MM.1S (cell line): ENCODE data around the gene ARID1A.
"Not testable (repeated sequence)": the region's sequence is repeated elsewhere in the genome, so short reads cannot be mapped to it uniquely, and the experiment has no call there.

Source experiments
- DNase-seq: peaks from one replicate; pipeline ENCODE4 v3.0.0-alpha.2; 2015
- H2AFZ ChIP-seq: fragments of 300-600 bp; sonication (generic); 2 replicates; pipeline ENCODE4 v1.6.0; 2016; ENCODE audit warnings: antibody characterized with exemption, low read length
- H3F3A ChIP-seq: fragments of 300-600 bp; sonication (generic); 2 replicates; pipeline ENCODE4 v1.6.1; 2016; ENCODE audit warnings: mild to moderate bottlenecking, antibody characterized with exemption, low read length, moderate library complexity, mixed read lengths; ENCODE audit not compliant: insufficient read depth
- H3K27ac ChIP-seq: fragments of 300-600 bp; sonication (generic); 2 replicates; pipeline ENCODE4 v1.5.1; 2016; ENCODE audit warnings: mild to moderate bottlenecking, low read length
- H3K27me3 ChIP-seq: fragments of 300-600 bp; sonication (generic); replicated peaks from 2 replicates; pipeline ENCODE4 v1.6.0; 2016; ENCODE audit warnings: low read length; ENCODE audit not compliant: insufficient read depth
- H3K36me3 ChIP-seq: fragments of 300-600 bp; sonication (generic); replicated peaks from 2 replicates; pipeline ENCODE4 v1.6.1; 2016; ENCODE audit warnings: mild to moderate bottlenecking, low read length, mixed read lengths; ENCODE audit not compliant: insufficient read depth
- H3K4me1 ChIP-seq: fragments of 300-600 bp; sonication (generic); 2 replicates; pipeline ENCODE4 v1.6.1; 2016; ENCODE audit warnings: low read length, mixed read lengths
- H3K4me2 ChIP-seq: fragments of 300-600 bp; sonication (generic); 2 replicates; pipeline ENCODE4 v1.6.0; 2016; ENCODE audit warnings: low read depth, low read length
- H3K4me3 ChIP-seq: fragments of 300-600 bp; sonication (generic); 2 replicates; pipeline ENCODE4 v1.5.1; 2016; ENCODE audit warnings: low read length, mixed read lengths
- H3K79me2 ChIP-seq: fragments of 300-600 bp; sonication (generic); 2 replicates; pipeline ENCODE4 v1.6.1; 2016; ENCODE audit warnings: mixed run types, low read length, mixed read lengths
- H3K9ac ChIP-seq: fragments of 300-600 bp; sonication (generic); 2 replicates; pipeline ENCODE4 v1.6.1; 2016; ENCODE audit warnings: low read length, mixed read lengths
- H3K9me2 ChIP-seq: fragments of 300-600 bp; sonication (generic); replicated peaks from 2 replicates; pipeline ENCODE4 v1.6.1; 2016; ENCODE audit warnings: mild to moderate bottlenecking, low read length, mixed read lengths; ENCODE audit not compliant: insufficient read depth
- H3K9me3 ChIP-seq: fragments of 300-600 bp; sonication (generic); replicated peaks from 2 replicates; pipeline ENCODE4 v1.6.1; 2016; ENCODE audit warnings: mild to moderate bottlenecking, low read length, mixed read lengths; ENCODE audit not compliant: insufficient read depth
- H4K20me1 ChIP-seq: fragments of 300-600 bp; sonication (generic); 2 replicates; pipeline ENCODE4 v1.6.1; 2016; ENCODE audit warnings: mild to moderate bottlenecking, low read length, moderate library complexity, mixed read lengths; ENCODE audit not compliant: insufficient read depth
- CTCF ChIP-seq: fragments of 300-600 bp; sonication (generic); IDR thresholded peaks from 2 replicates; pipeline ENCODE4 v1.5.1; 2016; ENCODE audit warnings: antibody characterized with exemption, low read length, mixed read lengths
- EZH2 ChIP-seq: fragments of 300-600 bp; sonication (generic); optimal IDR thresholded peaks from 2 replicates; pipeline ENCODE3; 2017; ENCODE audit warnings: low read depth, mild to moderate bottlenecking, antibody characterized with exemption, low read length, mixed read lengths
- EZH2phosphoT487 ChIP-seq: fragments of 300-600 bp; sonication (generic); IDR thresholded peaks from 2 replicates; pipeline ENCODE4 v1.6.1; 2018; ENCODE audit warnings: antibody characterized with exemption, low read length

Gene ARID1A

GRCh38 chr1:26794391-26794790, 98.6 kb downstream of the ARID1A start:
- H3K9me3 ChIP-seq = no peaks in the 10 kb centered on the region
- H3K4me3 ChIP-seq = no peak overlapping the region
- H3F3A ChIP-seq = peaks cover 5% of the 10 kb centered on the region; the same call in 1 of the 2 replicates
- no peak overlapping the region for H2AFZ ChIP-seq
- no peaks in the 10 kb centered on the region for H4K20me1 ChIP-seq
- no peak overlapping the region for H3K9ac ChIP-seq
- no peak overlapping the region for H3K4me2 ChIP-seq
- H3K79me2 ChIP-seq = no peaks in the 10 kb centered on the region
- no peak overlapping the region for H3K27ac ChIP-seq
- no peaks in the 10 kb centered on the region for H3K36me3 ChIP-seq
- H3K4me1 ChIP-seq = 0 out of 2 replicates have a peak, but pooled peaks cover 2% of the 10 kb centered on the region
- no peak for DNase-seq
- H3K27me3 ChIP-seq = no peaks in the 10 kb centered on the region
- no peaks in the 10 kb centered on the region for H3K9me2 ChIP-seq
- TF ChIP-seq CTCF (no peak), EZH2 (no peak)

GRCh38 chr1:26797627-26798026, 101.8 kb downstream of the ARID1A start:
- Histone ChIP-seq H3K36me3 (no peaks in the 10 kb centered on the region), H3K9me3 (no peaks in the 10 kb centered on the region), H3K9ac (no peak overlapping the region), H3K4me2 (no peak overlapping the region), H4K20me1 (no peaks in the 10 kb centered on the region), H3K4me1 (peaks cover 20% of the 10 kb centered on the region), H3K9me2 (no peaks in the 10 kb centered on the region), H3K27me3 (no peaks in the 10 kb centered on the region), H3K27ac (no peak overlapping the region), H3F3A (peaks cover 17% of the 10 kb centered on the region), H3K79me2 (no peaks in the 10 kb centered on the region), H2AFZ (no peak overlapping the region), H3K4me3 (no peak overlapping the region)
- TF ChIP-seq EZH2 = no peak
- no peak for TF ChIP-seq EZH2phosphoT487
- no peak for TF ChIP-seq CTCF
- DNase-seq = no peak

- TF ChIP-seq EZH2 (no peak), CTCF (no peak), EZH2phosphoT487 (no peak)
- H4K20me1 ChIP-seq = no peaks in the 10 kb centered on the region
- no peak overlapping the region for H3K4me3 ChIP-seq
- H3F3A ChIP-seq = peaks cover 17% of the 10 kb centered on the region
- H3K9me2 ChIP-seq = no peaks in the 10 kb centered on the region
- H2AFZ ChIP-seq = peak overlapping the region; percentile 73
- H3K9me3 ChIP-seq = no peaks in the 10 kb centered on the region
- peak overlapping the region; percentile 48; the same call in 1 of the 2 replicates for H3K27ac ChIP-seq
- no peaks in the 10 kb centered on the region for H3K36me3 ChIP-seq
- peak overlapping the region; percentile 85 for H3K4me2 ChIP-seq
- peak overlapping the region; percentile 21; the same call in 1 of the 2 replicates for H3K9ac ChIP-seq
- no peaks in the 10 kb centered on the region for H3K79me2 ChIP-seq
- H3K4me1 ChIP-seq = peaks cover 20% of the 10 kb centered on the region
- no peaks in the 10 kb centered on the region for H3K27me3 ChIP-seq
- DNase-seq = no peak
These were observed 103.8 kb downstream of the ARID1A start for GRCh38 chr1:26799479-26800142.

GRCh38 chr1:26803932-26804331, 108.1 kb downstream of the ARID1A start:
- not testable (repeated sequence) for H2AFZ ChIP-seq, H3K27me3 ChIP-seq, H3K9me2 ChIP-seq, H3K36me3 ChIP-seq, H3K9ac ChIP-seq, H3K4me3 ChIP-seq, H3K79me2 ChIP-seq, H3K4me2 ChIP-seq, DNase-seq, H3K27ac ChIP-seq, H3K9me3 ChIP-seq, H4K20me1 ChIP-seq
- H3K4me1 ChIP-seq = peaks cover 20% of the 10 kb centered on the region
- H3F3A ChIP-seq = peaks cover 17% of the 10 kb centered on the region
